Measurements from ENCODE around the gene KRTAP5-8.
"Not testable (repeated sequence)": the region's sequence is repeated elsewhere in the genome, so short reads cannot be mapped to it uniquely, and the experiment has no call there.

DNA sequence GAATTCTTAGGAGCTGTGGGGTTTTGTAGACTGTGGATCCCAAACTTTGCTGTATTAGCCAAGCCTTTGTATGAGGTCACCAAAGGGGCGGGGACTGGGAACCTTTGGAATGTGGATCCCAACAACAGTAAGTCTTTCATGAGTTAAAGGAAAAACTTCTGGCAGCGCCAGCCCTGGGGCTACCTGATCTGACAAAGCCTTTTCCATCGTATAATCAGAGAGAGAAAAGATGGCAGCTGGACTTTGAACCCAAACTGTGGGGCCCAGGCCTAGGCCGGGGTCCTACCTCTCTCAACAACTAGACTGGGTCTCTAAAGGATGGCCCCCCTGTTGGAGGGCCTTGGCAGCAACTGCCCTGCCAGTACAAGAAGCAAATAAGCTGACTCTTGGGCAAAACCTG, 50.5 kb downstream of the KRTAP5-8 start:
- not testable (repeated sequence) for TF ChIP-seq BHLHE40 (IDR thresholded peaks at IDR 0.05; ENCODE audit: borderline replicate concordance); NFRKB (IDR thresholded peaks at IDR 0.05); PKNOX1 (IDR thresholded peaks at IDR 0.05); TARDBP (IDR thresholded peaks at IDR 0.05); FOXK2 (IDR thresholded peaks at IDR 0.05); HDGF (IDR thresholded peaks at IDR 0.05; ENCODE audit: borderline replicate concordance)
